Body of pancreas (tissue), 4 donors: ENCODE results near the gene MYH15. TPM values are rescaled to one million over a fixed set of nuclear protein-coding genes. Genes with fewer than 3 reads are reported as not detected.
A peak's percentile ranks its signal among the peaks of the same experiment; 100 is the strongest.
"Not testable (repeated sequence)": the region's sequence is repeated elsewhere in the genome, so short reads cannot be mapped to it uniquely, and the experiment has no call there.

ENCODE experiments used
- ATAC-seq: fragments of 150-250 bp; one replicate; pipeline ENCODE4 v1.9.1; 2016
- DNase-seq, 4 donors: peaks; one replicate each; pipeline ENCODE4 v3.0.0-alpha.2; 2019
- H3K27ac ChIP-seq, 4 donors: fragments of 200-600 bp; sonication (generic); 1 replicate in 3 of 4; 2 replicates in 1 of 4; pipeline versions ENCODE4 v1.5.1 to v1.6.1; 2016 to 2019; ENCODE audit warnings: mild to moderate bottlenecking in 1 of 4, mixed read lengths in 1 of 4, moderate library complexity in 1 of 4
- H3K27me3 ChIP-seq, 2 donors: fragments of 200-600 bp; sonication (generic); one replicate each; pipeline ENCODE4 v1.6.0; 2016; ENCODE audit warnings: mild to moderate bottlenecking in 1 of 2
- H3K36me3 ChIP-seq, 2 donors: fragments of 200-600 bp; sonication (generic); replicated peaks in 1 of 2; 2 replicates each; pipeline ENCODE4 v1.5.1; 2016; ENCODE audit warnings: low read depth in 2 of 2; ENCODE audit not compliant: insufficient read depth in 1 of 2
- H3K4me1 ChIP-seq: fragments of 200-600 bp; sonication (generic); one replicate; pipeline ENCODE4 v1.6.0; 2016
- H3K4me3 ChIP-seq, 2 donors: fragments of 200-600 bp; sonication (generic); 1 replicate in 1 of 2; 2 replicates in 1 of 2; pipeline ENCODE4 v1.5.1; 2016 to 2019
- H3K9me3 ChIP-seq, 3 donors: fragments of 200-600 bp; sonication (generic); 1 replicate in 2 of 3; 2 replicates in 1 of 3; pipeline ENCODE4 v1.5.1; 2016
- CTCF ChIP-seq, 7 experiments: fragments of 450-650 bp in 4 of 7; fragments of 200-600 bp in 3 of 7; sonication (generic) in 3 of 7; IDR thresholded peaks; one replicate each; pipeline ENCODE4 v1.5.1; 2016 to 2019; ENCODE audit warnings: antibody characterized with exemption in 7 of 7
- POLR2A ChIP-seq, 3 donors: fragments of 450-650 bp; IDR thresholded peaks; one replicate each; pipeline ENCODE4 v1.6.1; 2016; ENCODE audit warnings: antibody characterized with exemption in 3 of 3, mild to moderate bottlenecking in 2 of 3
- WGBS, 2 donors: methylation state at CpG; one replicate each; pipeline ENCODE4 v1.1.5; 2017; 5-methylcytosine and 5-hydroxymethylcytosine counted together
- intact Hi-C: fragments of 100-400 bp; cut with DNase I; formaldehyde crosslinking; loops from one replicate; pipeline ENCODE4 v1.15.1; 2023
- total RNA-seq, 2 donors: library from RNA; depleted of rRNA; stranded (reverse); fragments of >200 nt; gene quantifications; one replicate each; pipeline ENCODE4 v1.1.0, GENCODE V29; 2016

The MYH15 gene
- total RNA-seq, 2 donors from 2014 or later = not detected

GRCh38 chr3:108383306-108383705 is 127.1 kb downstream of the MYH15 start:
- no peaks in the 10 kb centered on the region for H3K9me3 ChIP-seq
- no peak for DNase-seq
- no peaks in the 10 kb centered on the region for H3K36me3 ChIP-seq
- no peak overlapping the region for H3K4me3 ChIP-seq
- TF ChIP-seq CTCF (IDR thresholded peaks at IDR 0.05) = no peak
- no peak for TF ChIP-seq POLR2A (IDR thresholded peaks at IDR 0.05)
- no peak overlapping the region for H3K27ac ChIP-seq
- H3K4me1 ChIP-seq = peaks cover 10% of the 10 kb centered on the region
- intact Hi-C loops = no loop called here
- no peaks in the 10 kb centered on the region for H3K27me3 ChIP-seq
- ATAC-seq = peak; percentile 67

- no peak overlapping the region for H3K4me3 ChIP-seq
- no peak overlapping the region for H3K27ac ChIP-seq
- DNase-seq (no peak), ATAC-seq (no peak)
- intact Hi-C loops = no loop called here
- H3K36me3 ChIP-seq = no peaks in the 10 kb centered on the region
- TF ChIP-seq POLR2A (IDR thresholded peaks at IDR 0.05) = no peak
- no peak for TF ChIP-seq CTCF (IDR thresholded peaks at IDR 0.05)
- no peaks in the 10 kb centered on the region for H3K27me3 ChIP-seq
- H3K9me3 ChIP-seq = no peaks in the 10 kb centered on the region
- WGBS, 2 donors = 72 to 85% methylated on average over 3 of the region's 3 CpGs
- peaks cover 7% of the 10 kb centered on the region for H3K4me1 ChIP-seq
Observed at GRCh38 chr3:108381529-108382140, 128.8 kb downstream of the MYH15 start.

DNA sequence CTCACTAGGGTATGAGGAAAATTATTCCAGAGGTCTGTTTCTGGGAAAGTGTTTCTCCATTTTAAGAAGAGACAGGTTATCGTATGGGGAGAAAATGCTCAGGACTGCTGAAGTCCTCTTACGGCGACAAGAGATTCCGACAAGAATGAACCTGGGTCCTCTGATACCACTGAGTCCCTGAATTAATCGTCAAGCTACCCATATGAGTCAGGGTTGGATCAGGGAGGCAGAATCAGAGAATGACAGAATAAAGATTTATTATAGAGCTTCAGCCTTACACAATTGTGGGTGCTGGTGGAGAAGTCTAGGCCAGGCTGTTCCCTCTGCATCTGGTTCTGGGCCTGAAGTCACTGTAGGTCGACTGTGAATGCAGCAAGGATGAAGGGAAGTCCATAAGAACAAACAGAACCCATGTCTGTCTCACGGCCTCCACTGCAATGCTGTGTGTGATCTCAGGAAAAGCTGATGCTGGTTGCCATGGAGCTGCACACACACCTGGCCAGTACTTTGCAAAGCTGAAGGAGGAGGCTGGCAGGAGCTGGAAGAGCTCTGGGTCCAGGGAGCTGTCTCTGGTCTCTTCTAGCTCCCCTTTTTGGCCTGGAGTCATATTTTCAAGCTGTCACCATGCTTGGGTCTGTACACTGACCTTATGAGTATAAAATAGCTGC is 130.1 kb downstream of the MYH15 start:
- intact Hi-C loops = no loop called here
- TF ChIP-seq POLR2A (IDR thresholded peaks at IDR 0.05) (no peak), CTCF (IDR thresholded peaks at IDR 0.05) (no peak)
- WGBS, 2 donors = 87 to 94% methylated on average over 7 of the region's 7 CpGs
- ATAC-seq = no peak
- no peak overlapping the region for H3K27ac ChIP-seq
- no peaks in the 10 kb centered on the region for H3K27me3 ChIP-seq
- H3K36me3 ChIP-seq = no peaks in the 10 kb centered on the region
- DNase-seq = no peak
- H3K9me3 ChIP-seq = no peaks in the 10 kb centered on the region
- no peak overlapping the region for H3K4me3 ChIP-seq
- peaks cover 7% of the 10 kb centered on the region for H3K4me1 ChIP-seq

GRCh38 chr3:108378952-108379342 is 131.4 kb downstream of the MYH15 start:
- H3K9me3 ChIP-seq, DNase-seq, intact Hi-C loops, H3K4me3 ChIP-seq, H3K27ac ChIP-seq, H3K4me1 ChIP-seq, ATAC-seq, H3K36me3 ChIP-seq, H3K27me3 ChIP-seq: not testable (repeated sequence)
- WGBS, 2 donors = 86 to 91% methylated on average over 2 of the region's 2 CpGs

DNA sequence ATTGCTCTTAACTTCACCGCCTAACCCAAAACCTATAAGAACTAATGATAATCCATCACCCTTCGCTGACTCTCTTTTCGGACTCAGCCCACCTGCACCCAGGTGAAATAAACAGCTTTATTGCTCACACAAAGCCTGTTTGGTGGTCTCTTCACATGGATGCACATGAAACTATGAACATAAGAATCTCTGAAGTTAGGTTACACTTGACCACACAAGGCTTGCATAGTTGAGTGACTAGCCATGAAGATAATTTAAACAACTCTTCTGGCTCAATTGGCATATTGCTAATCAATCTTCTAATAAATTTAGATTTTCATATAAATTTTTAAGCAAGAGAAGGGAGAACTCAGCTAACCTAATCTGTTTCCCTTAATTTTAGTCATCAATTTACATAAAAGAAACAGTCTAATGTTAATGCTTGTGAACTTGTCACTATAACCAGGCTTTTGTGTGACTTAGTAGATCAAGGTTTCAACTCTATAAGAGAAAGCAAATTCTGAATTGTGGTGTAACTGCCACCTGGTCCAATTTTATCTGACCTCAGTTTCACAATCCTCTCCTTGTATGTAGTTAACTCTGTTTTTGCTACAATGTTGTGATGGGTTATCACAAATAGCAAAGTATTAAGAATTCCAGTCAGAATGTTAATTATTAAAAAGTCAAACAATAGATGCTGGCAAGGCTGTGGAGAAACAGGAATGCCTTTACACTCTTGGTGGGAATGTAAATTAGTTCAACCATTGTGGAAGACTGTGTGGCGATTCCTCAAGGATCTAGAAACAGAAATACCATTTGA is 132.0 kb downstream of the MYH15 start:
- intact Hi-C loops = no loop called here
- H3K27me3 ChIP-seq = no peaks in the 10 kb centered on the region
- H3K9me3 ChIP-seq = no peaks in the 10 kb centered on the region
- H3K4me1 ChIP-seq = peaks cover 7% of the 10 kb centered on the region
- H3K4me3 ChIP-seq = no peak overlapping the region
- TF ChIP-seq POLR2A (IDR thresholded peaks at IDR 0.05) (no peak), CTCF (IDR thresholded peaks at IDR 0.05) (no peak)
- ATAC-seq (no peak), DNase-seq (no peak)
- no peak overlapping the region for H3K27ac ChIP-seq
- no peaks in the 10 kb centered on the region for H3K36me3 ChIP-seq
- 93 to 96% methylated on average over 4 of the region's 4 CpGs for WGBS, 2 donors
